ENCODE data around the gene ETF1. TPM values are rescaled to one million over a fixed set of nuclear protein-coding genes. Genes with fewer than 3 reads are reported as not detected.

The ETF1 gene
- total RNA-seq, 1 donor: 113 TPM

DNA sequence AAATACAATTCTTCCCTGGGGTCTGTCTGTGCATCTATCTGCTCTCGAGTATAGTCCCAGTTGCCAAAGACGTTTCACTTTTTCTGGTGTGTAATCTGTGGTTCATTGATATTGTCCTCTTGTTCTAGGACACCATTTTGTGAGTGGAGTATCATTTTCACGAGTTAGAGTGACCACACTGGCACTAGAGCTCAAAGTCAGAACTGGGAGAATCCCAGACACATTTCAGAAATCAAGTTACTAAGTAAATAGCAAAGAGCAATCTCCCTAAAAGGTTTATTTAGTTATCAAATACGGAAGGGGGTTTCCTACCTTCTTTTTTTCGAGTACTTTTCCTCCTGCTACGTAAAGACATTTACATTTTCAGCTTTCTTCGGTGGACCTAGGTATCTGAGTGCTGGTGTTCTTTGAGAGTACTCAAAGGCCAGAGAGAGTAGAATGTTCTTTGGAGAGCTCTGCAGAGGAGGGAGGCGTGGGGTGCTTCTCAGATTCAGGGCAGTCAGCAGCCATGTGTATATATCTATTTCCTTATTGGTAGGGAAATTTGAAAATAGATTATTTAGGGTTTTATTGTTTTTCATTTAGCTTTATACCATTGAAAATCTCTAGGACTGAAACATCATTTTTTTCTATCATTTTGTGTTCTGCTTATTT, 41.1 kb upstream of the ETF1 start:
- no peak overlapping the region for H3K27ac ChIP-seq (ENCODE audit: low read depth, low read length)
- no peaks in the 10 kb centered on the region for H3K79me2 ChIP-seq (ENCODE audit: insufficient read depth, low read length)
- no peak overlapping the region for H3K4me2 ChIP-seq (ENCODE audit: insufficient read depth, low read length)
- TF ChIP-seq, protein P1, sequence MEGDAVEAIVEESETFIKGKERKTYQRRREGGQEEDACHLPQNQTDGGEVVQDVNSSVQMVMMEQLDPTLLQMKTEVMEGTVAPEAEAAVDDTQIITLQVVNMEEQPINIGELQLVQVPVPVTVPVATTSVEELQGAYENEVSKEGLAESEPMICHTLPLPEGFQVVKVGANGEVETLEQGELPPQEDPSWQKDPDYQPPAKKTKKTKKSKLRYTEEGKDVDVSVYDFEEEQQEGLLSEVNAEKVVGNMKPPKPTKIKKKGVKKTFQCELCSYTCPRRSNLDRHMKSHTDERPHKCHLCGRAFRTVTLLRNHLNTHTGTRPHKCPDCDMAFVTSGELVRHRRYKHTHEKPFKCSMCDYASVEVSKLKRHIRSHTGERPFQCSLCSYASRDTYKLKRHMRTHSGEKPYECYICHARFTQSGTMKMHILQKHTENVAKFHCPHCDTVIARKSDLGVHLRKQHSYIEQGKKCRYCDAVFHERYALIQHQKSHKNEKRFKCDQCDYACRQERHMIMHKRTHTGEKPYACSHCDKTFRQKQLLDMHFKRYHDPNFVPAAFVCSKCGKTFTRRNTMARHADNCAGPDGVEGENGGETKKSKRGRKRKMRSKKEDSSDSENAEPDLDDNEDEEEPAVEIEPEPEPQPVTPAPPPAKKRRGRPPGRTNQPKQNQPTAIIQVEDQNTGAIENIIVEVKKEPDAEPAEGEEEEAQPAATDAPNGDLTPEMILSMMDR (IDR thresholded peaks at IDR 0.05; ENCODE audit: extremely low read depth, low read depth, low read length): no peak
- no peaks in the 10 kb centered on the region for H4K20me1 ChIP-seq (ENCODE audit: insufficient read depth, low read length)
- peak overlapping the region; percentile 20 for H2AFZ ChIP-seq (ENCODE audit: low read length)
- no peaks in the 10 kb centered on the region for H3K4me1 ChIP-seq (ENCODE audit: insufficient read depth, low read length)
- no peak overlapping the region for H3K4me3 ChIP-seq (ENCODE audit: insufficient read depth, low read length)
- no peak for DNase-seq (ENCODE audit: insufficient read length, low spot score, missing footprints)
- no peaks in the 10 kb centered on the region for H3K9me3 ChIP-seq (ENCODE audit: low read depth, low read length)
- H3K36me3 ChIP-seq (ENCODE audit: insufficient read depth, low read length): no peaks in the 10 kb centered on the region
- H3K27me3 ChIP-seq (ENCODE audit: insufficient read depth, low read length): no peaks in the 10 kb centered on the region

DNA sequence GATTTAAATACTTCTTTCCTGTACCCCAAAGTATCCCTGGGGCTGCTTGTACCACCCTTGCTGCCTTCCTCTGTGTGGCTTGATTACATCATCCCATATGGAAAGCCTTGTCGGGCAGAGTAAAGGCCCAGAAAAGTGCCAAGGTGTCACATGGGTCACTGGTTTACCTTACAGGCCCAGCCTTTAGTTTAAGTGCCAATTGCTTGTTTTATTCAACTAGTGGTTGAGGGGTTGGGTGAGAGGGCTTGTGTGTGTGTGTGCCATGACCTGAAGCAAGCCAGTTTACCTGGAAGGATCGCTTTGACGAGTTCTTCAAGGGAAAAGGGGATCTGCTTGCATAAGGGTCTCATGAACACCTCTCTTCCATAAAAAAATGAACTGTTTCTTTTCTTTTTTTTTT, 39.9 kb upstream of the ETF1 start:
- Histone ChIP-seq H3K36me3 (ENCODE audit: insufficient read depth, low read length) (no peaks in the 10 kb centered on the region), H3K79me2 (ENCODE audit: insufficient read depth, low read length) (no peaks in the 10 kb centered on the region), H3K27ac (ENCODE audit: low read depth, low read length) (no peak overlapping the region), H3K4me1 (ENCODE audit: insufficient read depth, low read length) (no peaks in the 10 kb centered on the region), H2AFZ (ENCODE audit: low read length) (no peak overlapping the region), H3K27me3 (ENCODE audit: insufficient read depth, low read length) (no peaks in the 10 kb centered on the region), H3K4me3 (ENCODE audit: insufficient read depth, low read length) (no peak overlapping the region), H4K20me1 (ENCODE audit: insufficient read depth, low read length) (no peaks in the 10 kb centered on the region), H3K4me2 (ENCODE audit: insufficient read depth, low read length) (no peak overlapping the region), H3K9me3 (ENCODE audit: low read depth, low read length) (no peaks in the 10 kb centered on the region)
- TF ChIP-seq, protein P1 (IDR thresholded peaks at IDR 0.05; ENCODE audit: extremely low read depth, low read depth, low read length): no peak
- no peak for DNase-seq (ENCODE audit: insufficient read length, low spot score, missing footprints)

DNA sequence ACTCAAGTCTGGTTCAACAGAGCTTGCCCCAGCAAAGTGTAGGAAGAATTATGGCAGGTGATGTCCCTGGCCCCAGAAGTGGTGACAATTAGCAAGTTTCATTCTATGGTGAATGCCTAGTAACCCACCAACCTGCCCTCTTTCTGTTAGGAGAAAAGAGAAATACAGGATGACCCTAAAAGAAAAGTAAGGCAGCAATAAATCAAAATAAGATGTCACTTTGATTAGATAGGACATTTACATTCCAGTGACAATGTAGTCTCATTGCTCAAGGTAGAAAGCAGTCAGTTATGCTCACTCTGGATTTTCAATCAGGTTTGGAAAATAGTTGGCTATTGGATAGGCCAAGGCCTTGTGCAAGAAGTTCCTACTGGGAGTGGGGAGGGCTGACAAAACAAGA, 37.7 kb upstream of the ETF1 start:
- no peak overlapping the region for H3K4me3 ChIP-seq (ENCODE audit: insufficient read depth, low read length)
- TF ChIP-seq, protein P1 (IDR thresholded peaks at IDR 0.05; ENCODE audit: extremely low read depth, low read depth, low read length): no peak
- no peak for DNase-seq (ENCODE audit: insufficient read length, low spot score, missing footprints)
- H3K79me2 ChIP-seq (ENCODE audit: insufficient read depth, low read length): no peaks in the 10 kb centered on the region
- H3K27me3 ChIP-seq (ENCODE audit: insufficient read depth, low read length): no peaks in the 10 kb centered on the region
- no peak overlapping the region for H3K27ac ChIP-seq (ENCODE audit: low read depth, low read length)
- H2AFZ ChIP-seq (ENCODE audit: low read length): no peak overlapping the region
- H4K20me1 ChIP-seq (ENCODE audit: insufficient read depth, low read length): no peaks in the 10 kb centered on the region
- H3K36me3 ChIP-seq (ENCODE audit: insufficient read depth, low read length): no peaks in the 10 kb centered on the region
- H3K4me1 ChIP-seq (ENCODE audit: insufficient read depth, low read length): no peaks in the 10 kb centered on the region
- no peaks in the 10 kb centered on the region for H3K9me3 ChIP-seq (ENCODE audit: low read depth, low read length)
- H3K4me2 ChIP-seq (ENCODE audit: insufficient read depth, low read length): no peak overlapping the region

DNA sequence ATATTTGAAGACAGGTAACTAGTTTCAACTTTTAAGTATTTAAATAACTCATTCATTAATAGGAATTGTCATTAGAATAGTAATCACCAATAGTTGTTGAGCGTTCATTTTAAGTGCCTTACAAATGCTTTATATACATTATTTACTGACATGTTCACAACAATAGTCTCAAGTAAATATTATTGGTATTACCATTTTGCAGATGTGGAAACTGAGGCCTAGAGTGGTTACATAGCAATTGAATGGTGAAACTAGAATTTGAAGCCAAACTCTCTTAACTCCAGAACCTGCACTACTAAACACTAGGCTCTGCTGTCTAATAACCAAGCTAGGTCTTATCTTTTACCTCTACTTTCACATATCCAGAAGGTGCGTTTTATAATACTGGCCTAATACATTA, 37.0 kb upstream of the ETF1 start:
- H3K27me3 ChIP-seq (ENCODE audit: insufficient read depth, low read length): no peaks in the 10 kb centered on the region
- no peak for DNase-seq (ENCODE audit: insufficient read length, low spot score, missing footprints)
- H2AFZ ChIP-seq (ENCODE audit: low read length): no peak overlapping the region
- H3K9me3 ChIP-seq (ENCODE audit: low read depth, low read length): no peaks in the 10 kb centered on the region
- TF ChIP-seq, protein P1 (IDR thresholded peaks at IDR 0.05; ENCODE audit: extremely low read depth, low read depth, low read length): no peak
- peaks cover 2% of the 10 kb centered on the region for H3K79me2 ChIP-seq (ENCODE audit: insufficient read depth, low read length)
- no peak overlapping the region for H3K4me3 ChIP-seq (ENCODE audit: insufficient read depth, low read length)
- H3K4me1 ChIP-seq (ENCODE audit: insufficient read depth, low read length): no peaks in the 10 kb centered on the region
- H3K4me2 ChIP-seq (ENCODE audit: insufficient read depth, low read length): no peak overlapping the region
- H3K27ac ChIP-seq (ENCODE audit: low read depth, low read length): no peak overlapping the region
- peaks cover under 1% of the 10 kb centered on the region for H4K20me1 ChIP-seq (ENCODE audit: insufficient read depth, low read length)
- H3K36me3 ChIP-seq (ENCODE audit: insufficient read depth, low read length): no peaks in the 10 kb centered on the region
